Suppressor macrophage treated with lipopolysaccharide for 4 hours (primary cell): ENCODE data around the gene SLC66A1.

Experiments
- DNase-seq: peaks from one replicate; pipeline ENCODE4 v3.0.0-alpha.2; 2020

SLC66A1 gene

DNA sequence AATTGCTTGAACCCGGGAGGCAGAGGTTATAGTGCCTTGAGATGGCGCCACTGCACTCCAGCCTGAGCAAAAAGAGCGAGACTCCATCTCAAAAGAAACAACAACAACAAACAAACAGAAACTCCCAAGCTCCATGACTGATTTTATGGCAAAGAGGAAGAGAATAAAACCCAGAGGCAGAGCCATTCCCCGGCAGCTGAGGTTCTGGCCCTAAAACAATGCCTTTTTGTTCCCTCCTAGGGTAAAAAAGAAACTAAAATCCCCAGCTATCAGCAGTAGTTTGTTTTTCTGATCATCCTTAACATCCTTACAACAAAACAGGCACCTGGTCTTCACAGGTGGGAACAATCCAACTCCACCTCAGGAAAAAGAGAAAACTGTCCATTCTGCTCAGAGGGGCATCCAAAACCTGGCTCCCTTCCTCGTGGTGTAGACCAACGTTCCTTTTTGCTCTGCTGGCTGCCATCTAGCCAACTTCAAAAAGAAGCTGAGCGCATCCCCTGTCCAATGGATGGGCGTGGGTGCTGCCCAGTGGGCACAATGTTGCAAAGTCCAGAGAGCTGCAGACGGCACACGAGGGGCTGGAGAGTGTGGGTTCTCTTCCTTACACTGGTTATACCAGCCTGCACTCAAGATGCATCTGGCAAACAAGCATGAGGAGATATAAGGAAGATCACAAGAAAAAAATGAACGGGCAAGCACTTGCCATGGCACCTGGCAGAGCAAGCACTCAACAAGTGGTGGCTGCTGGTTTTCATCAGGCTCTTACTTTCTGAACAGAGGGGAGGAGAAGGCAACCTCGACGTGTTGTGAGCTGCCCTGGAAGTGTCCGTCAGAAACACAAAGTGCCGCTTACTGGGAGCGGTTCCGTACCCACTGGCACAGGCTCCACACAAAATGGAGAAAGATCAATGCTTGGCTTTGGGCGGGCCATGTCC is 54.7 kb downstream of the SLC66A1 start:
- DNase-seq: no peak

DNA sequence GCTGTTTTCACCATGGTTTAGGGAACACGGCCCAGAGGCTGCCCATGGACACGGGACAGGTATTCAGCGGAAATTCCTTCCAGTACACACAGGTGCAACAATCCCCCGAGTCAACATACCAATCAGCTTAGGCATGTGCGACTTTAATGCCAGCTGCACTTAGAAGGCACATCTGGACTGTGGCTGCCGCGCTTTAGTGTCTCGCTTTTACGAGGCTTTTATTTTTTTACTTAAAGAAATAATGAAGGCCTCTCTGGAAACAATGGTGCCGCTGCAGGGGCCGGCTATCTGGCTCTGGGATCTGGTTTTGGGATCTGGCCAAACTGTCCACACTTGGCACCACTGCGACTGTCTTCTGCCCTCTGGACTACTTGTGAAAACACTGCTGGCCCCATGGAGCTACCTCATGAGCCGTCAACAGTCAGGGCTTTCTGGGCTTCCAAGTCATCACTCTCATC is 55.5 kb downstream of the SLC66A1 start:
- no peak for DNase-seq

DNA sequence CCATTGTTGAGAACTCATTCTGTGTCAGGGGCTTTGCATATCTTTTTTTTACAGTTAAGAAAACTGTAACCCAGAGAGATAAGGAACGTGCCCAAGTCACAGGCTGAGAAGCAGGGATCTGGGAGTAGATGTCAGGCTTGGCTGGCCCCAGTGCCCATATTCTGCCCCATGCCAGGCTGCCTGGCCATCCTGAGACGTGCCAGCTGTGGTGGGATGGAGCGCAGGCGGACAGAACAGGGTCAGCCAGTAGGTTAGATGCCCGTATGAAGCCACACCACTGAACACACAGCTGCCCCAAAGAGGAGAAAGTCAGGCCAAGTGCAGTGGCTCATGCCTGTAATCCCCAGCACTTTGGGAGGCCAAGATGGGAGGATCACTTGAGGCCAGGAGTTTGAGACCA is 55.9 kb downstream of the SLC66A1 start:
- no peak for DNase-seq

DNA sequence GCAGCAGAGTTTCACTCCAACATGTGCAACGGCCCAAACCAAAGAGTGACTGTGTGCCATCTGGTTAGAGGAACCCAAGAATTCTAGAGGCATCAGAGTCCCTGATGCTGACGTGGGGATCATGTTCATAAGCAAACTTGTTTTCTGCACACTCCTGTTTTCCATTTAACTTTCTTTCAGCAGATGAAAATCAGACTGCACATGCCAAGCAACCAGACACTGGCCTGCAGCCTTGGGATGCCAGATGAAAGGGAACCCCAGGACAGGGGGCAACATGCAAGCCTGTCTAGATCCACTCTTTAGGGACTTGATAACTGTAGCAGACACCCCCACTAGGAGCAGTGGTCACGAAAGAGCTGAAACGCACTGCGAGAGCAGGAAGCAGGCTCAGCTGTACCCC is 56.8 kb downstream of the SLC66A1 start:
- no peak for DNase-seq

DNA sequence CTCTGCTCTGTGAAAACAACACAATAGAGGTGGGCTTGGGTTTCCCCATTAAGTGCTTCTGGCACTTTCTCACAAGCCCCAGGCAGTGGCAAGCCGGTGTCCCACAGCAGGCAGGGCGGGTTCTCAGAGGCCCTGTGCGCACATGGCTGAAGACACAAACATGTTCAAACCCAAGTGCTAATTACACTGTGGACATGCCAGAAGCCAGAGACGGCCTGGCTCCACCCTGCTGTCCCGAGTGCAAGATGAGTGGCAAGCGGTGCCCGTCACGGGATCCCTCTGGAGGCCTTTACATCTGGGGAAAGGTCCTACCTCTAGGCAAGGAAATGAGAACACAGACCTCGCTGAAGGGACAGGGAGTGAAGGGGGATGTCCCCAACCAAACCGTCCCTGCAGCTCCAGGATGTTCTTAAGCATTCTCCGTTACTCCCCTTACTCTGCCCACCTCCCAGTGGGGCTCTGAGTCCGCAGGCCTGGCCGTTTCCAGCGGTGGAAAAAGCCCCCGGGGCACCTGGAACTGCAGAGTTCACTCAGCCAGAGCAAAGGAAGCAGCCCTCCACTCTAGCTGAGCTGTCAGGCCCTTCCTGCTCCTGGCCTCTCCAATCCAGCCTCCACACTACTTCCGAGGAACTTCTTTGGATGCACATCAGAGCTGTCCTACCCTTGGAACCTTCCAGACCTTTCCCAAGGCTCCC is 57.4 kb downstream of the SLC66A1 start:
- DNase-seq: no peak

DNA sequence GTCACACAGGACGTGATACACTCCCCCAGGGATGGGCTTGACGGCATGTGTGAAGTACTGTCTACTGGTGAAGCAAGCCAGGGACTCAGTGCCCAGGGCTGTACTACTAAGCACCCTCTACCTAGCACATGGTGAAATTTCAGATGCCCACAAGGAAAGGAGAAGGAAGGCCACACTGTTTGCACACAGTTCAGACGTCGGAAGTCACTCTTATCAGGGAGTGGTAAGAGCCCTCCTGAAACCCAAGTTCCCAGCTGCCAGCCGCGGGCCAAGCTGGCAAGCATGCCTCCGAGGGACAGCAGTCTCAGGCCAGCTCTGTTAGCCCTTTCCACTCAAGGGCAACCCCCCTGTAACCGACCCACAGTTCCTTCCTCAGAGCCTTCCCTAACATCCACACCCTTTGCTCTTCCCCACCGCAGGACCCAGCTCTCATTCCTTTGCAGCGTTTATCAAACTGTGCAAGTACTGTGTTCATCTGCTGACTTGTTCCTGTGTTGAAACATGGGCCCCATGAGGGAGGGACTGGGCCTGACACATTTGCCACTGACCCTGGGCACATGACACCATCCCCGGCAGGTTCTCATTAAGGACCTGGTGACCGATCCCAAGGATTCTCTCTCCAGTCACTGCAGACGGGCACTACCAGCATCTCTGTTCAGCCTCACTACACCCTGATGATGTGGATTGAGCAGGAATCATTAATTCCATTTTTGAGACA is 58.5 kb downstream of the SLC66A1 start:
- DNase-seq: peak; percentile 12

DNA sequence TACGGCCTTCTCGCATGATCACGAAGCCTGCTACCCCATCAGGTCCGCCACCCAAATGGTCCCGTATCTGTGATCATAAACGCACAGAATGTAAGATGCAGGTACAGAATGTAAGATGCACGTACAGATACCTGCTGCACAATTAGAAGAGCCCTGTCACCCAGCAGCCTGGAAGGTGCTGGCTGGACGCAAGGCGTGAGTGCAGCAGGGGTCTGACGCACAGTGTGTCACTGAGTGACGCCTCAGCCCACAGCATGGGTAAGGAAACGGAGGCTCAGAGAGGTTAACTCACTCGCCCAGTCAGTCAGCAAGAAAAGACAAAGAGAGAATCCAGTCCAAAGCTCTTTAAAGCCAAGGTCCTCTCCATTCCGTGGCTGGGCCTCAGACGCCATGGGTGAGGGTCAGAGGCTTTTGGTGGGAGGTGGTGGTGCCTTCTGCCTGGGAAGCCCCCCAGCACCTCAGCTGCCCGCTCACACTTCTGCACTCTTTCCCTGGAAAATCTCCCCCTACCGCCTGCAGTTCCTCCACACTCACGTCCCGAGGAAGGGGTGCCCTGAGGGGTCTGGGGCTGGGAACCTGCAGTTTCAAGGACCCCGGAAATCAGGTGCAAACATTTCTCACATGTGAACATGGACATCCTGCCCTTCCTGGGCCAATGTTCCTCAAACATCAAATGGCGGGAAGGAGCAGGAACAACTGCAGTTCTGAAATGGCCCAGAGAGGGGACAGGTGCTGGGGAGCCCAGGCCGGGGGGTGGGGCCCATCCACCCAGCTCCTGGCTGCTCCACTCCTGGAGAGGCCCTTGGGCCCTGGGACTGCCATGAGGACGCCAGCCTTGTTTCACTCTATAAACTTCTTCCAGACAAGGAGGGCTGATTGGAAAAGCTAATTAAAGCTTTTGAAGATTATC is 59.4 kb downstream of the SLC66A1 start:
- no peak for DNase-seq

DNA sequence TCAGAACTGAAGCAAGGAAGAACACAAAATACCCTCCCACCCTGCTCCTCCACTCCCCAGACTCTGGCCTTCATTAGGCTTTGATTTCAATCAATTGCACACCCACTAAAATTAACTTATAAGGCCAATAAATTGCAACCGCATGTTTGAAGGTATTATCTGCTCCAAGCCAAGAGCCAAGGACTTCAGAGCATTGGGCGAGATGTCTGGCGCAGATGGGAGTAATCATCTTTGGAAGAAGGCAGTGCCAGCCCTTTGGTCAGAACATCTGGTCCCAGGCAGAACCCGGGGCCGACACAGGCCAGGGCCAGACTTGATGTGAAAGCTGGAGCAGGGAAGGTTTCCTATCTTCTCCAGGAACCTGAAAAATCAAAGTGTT is 60.0 kb downstream of the SLC66A1 start:
- no peak for DNase-seq

DNA sequence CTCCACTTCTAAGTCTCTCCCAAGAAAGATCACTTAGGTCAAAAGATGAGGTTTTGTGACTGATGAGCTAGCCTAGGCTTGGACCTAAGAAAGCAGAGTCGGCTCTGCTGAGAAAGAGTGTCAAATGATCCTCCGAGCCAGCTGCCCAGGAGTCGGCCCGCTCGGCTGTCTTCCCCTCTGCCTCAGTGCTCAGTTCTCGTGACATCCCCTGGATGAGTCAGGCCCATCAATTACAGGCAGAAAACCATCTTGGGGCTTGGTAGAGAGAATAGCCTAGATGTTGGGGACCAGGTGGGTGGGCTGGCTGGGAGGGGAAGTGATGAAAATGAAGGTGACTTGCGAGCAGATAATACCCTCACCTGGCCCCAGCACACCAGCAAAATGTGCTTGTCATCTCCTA is 60.5 kb downstream of the SLC66A1 start:
- no peak for DNase-seq

DNA sequence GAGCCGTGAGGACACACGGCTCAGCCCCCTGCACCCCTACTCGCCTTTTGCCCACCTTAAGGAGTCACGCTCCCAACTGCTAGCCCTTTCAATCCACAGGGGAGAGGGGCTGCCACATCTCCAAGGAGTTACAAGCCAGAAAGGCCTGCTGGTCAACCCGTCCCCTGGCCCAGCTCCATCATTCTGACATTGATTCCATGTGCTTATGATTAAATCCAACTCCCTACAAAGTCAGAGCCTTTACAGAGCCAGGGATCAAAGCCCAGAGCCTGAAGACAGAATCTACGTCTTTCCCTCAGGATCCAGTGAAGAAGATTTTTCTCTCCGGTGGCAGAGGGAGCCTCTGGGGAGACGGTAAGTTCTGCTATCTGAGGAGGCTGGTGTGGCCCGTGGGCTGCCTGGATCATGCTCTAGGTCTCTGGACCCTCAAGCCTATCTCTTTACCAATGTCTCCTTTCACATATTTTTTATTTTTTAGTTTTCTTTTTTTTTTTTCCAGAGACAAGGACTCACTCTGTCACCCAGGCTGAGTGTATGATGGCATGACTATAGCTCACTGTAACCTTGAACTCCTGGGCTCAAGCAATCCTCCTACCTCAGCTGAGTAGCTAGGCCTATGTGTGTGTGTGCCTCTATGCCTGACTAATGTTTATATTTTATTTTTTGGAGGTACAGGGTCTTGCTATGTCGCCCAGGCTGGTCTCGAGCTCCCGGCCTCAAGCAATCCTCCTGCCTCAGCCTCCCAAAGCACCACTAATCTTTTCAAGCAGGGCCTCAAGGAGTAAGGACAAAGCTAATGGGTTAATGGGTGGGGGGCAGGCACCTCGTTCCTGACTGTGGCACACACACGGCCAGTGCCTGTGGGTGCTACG is 61.3 kb downstream of the SLC66A1 start:
- no peak for DNase-seq

DNA sequence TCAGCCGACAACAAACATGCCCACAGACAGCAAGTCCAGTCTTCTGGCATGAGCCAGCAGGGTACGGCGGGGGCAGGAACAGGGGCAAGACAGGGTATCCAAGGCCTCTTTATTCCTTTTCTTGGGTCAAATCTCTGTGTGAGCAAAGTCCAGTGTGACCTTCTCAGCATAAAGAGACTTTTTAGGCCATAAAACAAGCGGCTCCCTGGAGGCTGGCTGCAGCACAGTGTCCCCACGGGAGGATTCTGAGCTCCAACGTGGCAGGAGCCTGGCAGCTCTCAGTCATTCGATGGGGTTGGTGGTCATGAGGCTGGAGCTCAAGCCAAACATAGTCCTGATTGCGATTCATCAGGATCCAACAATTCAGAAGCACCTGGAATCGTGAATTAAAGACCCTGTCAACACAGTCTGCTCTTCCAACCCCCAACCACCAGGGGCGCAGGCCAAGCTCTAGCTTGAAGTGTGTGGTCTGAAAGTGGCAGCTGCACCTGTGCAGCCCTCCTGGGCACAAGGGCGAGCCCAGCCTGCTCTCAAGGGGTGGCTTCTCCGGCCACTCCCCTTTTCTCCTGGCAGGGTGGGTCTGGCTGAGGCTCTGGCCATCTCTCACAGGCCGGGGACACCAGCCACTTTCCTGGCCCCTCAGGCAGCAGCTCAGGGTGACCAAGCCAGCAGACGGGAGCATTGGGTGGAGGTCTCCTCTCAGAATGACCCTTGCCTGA is 62.1 kb downstream of the SLC66A1 start:
- DNase-seq: no peak

DNA sequence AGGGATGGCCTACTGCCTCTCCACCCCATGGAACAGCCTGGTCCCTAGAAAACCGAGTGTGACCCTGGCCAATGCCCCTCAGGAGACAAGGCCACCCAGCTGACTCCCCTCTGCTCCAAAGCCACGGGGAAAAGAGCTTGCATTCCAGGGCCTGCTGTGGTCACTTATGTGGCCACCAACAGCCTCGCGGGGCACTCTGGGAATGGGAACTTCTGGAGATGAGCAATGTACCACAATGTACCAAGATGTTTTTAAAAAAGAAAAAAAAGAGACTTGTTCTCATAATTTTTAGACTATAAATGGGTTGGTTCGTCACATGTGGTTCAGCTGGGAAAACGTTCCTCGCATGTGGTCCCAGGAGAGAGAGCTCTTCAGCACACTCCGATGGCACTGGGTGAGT is 62.8 kb downstream of the SLC66A1 start:
- DNase-seq: no peak

DNA sequence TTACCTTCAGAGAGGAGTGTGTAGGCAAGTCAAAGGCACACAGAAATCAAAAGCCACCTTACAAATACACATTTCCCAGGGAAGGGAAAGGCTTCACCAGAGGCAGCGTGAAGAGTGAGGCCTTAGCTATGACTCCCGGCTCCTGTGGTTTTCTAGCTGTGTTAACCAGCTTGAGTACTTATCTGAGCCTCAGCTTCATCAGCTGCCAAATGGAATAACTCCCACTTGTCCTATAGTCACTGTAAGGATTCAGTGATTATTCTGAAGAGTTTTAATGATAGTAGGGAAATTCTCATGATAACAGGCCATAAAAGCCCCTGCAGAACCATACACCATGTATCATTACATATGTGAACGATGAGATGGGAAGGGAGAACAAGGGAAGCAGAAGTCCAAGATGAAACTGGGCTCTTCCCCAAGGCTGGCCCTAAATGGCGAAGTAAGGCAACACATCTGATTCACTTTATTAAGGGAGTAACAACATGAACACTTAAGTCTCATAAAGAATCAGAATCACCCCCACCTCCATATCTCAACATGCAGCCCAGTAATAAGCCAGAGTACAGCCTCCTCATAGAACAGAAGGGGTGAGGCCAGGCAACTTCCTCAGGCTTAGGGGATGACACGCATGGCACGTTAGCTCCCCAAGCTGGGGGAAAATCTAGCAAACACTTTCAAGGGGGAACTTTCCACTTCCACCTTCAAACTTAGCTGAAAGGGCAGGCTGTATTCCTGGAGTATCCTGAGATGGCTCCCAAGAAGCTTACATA is 63.7 kb downstream of the SLC66A1 start:
- peak; percentile 44 for DNase-seq

DNA sequence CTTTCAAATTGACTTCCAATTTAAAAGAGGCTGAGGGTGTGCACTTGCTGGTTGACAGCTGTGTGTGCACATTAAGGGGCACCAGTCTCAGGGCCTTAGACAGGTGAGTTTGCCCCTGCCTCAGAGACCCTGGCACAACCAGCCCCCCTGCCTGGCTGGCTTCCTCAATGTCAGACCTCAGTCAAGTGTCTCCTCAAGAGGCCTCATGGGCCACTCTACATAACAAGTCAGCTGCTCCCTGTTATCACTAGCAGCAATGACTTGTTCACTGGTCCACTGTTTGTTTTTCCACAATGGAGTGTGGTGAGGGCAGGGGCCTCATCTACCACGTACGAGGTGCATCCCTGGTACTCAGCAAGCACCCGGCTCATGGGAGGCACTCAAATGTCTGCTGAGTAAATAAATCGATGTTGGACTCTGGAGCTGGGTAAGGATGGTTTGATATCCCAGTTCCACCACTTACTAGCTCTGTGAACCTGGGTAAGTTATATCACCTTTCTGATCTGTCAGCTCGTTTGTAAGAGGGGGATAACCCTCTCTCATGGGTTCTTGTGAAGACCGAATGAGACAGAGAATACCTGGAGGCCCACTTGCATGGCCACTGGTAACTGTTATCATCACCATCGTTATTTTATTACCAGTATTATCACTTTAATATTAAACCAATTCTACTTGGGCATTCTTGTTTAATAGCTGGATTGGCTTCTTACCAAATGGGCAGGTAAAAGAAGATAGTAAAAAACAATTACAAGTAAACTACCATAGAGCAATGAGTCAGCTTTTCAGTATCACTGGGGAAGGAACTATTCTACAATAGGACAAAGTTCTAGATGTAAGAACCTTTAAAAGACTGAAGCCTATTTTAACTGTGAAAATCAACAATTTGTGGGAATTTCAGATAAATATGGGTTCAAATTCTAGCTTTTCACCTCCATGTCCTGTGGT is 64.6 kb downstream of the SLC66A1 start:
- DNase-seq: no peak

DNA sequence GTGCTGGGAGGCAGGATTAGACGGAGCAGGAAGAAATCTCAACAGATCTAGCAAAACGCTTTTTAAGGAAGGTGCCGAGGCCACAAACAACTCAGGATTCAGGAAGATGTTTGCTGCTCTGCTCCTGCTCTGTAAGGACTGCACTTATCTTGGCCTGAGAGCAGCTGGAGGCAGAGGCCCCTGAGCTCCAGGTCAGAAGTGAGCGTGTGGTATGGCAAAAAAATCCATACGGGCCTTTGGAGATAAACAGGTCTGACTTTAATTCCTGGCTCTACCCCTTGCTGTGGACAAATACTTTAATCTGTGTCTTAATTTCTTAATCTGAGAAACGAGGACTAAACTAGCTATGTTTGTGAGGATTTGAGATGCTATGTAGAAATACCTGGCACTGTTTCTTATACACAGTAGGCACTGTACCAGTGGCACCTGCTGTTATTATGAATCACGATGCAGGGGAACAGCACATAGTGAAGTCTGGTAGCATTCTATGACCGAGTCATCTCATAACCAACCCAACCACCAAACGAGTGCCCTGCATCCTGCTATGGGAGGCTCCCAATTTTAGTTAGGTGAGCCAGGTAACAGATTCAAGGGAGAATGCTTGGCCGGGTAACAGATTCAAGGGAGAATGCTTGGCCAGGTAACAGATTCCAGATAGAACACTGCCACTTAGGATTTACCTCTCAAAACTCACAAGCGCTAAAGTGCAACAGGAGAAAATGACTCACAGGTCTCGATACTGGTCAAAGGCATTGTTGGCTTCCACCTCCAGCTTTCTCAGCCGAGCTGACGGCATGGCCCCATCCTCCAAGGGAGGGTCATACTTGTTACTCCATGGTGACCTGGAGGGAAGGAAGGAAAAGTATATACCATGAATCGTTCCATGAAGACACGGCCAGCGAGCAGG is 65.9 kb downstream of the SLC66A1 start:
- DNase-seq: no peak
